Calu3 (cell line): ENCODE results near the gene SH3BP5. TPM values are rescaled to one million over a fixed set of nuclear protein-coding genes. Genes with fewer than 3 reads are reported as not detected.

Source experiments
- BruUV-seq: library from RNA; stranded (reverse); fragments of 400-500 nt; replicated peaks from 2 replicates; lab custom pipeline; 2021; lab: Mats Ljungman, UMichigan
- CTCF ChIA-PET: fragments of 300-600 bp; sonication (Branson Sonifier 250); formaldehyde crosslinking; loops from one replicate; lab custom pipeline; 2022; ENCODE audit warnings: antibody characterized with exemption; lab: Charles Lee
- DNase-seq: peaks from one replicate; pipeline ENCODE4 v3.0.0; 2022
- H3K27ac Mint-ChIP-seq: one replicate; pipeline ENCODE4 v1.8.0; 2022; ENCODE audit warnings: mixed read lengths; ENCODE audit not compliant: unreplicated experiment
- H3K27me3 Mint-ChIP-seq: one replicate; pipeline ENCODE4 v1.8.0; 2022; ENCODE audit warnings: mixed read lengths; ENCODE audit not compliant: unreplicated experiment
- H3K36me3 Mint-ChIP-seq: one replicate; pipeline ENCODE4 v1.8.0; 2022; ENCODE audit warnings: mild to moderate bottlenecking, moderate library complexity, mixed read lengths; ENCODE audit not compliant: insufficient read depth, unreplicated experiment
- H3K4me1 Mint-ChIP-seq: one replicate; pipeline ENCODE4 v1.8.0; 2022; ENCODE audit warnings: mild to moderate bottlenecking, low read depth, mixed read lengths; ENCODE audit not compliant: unreplicated experiment
- H3K4me3 Mint-ChIP-seq: one replicate; pipeline ENCODE4 v1.8.0; 2022; ENCODE audit warnings: mild to moderate bottlenecking, low read depth, moderate library complexity, mixed read lengths; ENCODE audit not compliant: unreplicated experiment
- H3K9me3 Mint-ChIP-seq: one replicate; pipeline ENCODE4 v1.8.0; 2022; ENCODE audit warnings: low read depth, mixed read lengths; ENCODE audit not compliant: unreplicated experiment
- CTCF ChIP-seq: fragments of 200-600 bp; IDR thresholded peaks from one replicate; pipeline ENCODE4 v1.8.0; 2022; ENCODE audit warnings: antibody characterized with exemption; ENCODE audit not compliant: unreplicated experiment
- intact Hi-C: fragments of 100-400 bp; cut with micrococcal nuclease; formaldehyde crosslinking; loops from one replicate; pipeline ENCODE4 v1.10.0; 2022; ENCODE audit not compliant: unreplicated experiment
- total RNA-seq: library from RNA; stranded (reverse); gene quantifications from 2 replicates; pipeline ENCODE4 v1.2.3, GENCODE V29; 2022

Gene SH3BP5
- total RNA-seq, 1 experiment from 2014 or later = 4.0 TPM

- no peak for DNase-seq
- TF ChIP-seq CTCF = no peak
- Mint-ChIP-seq H3K9me3 (no peaks in the 10 kb centered on the region), H3K27me3 (no peaks in the 10 kb centered on the region), H3K36me3 (no peaks in the 10 kb centered on the region), H3K27ac (no peak overlapping the region), H3K4me3 (no peak overlapping the region), H3K4me1 (peaks cover 16% of the 10 kb centered on the region)
- CTCF ChIA-PET = no interaction called here
- intact Hi-C loops = no loop called here
- BruUV-seq = no TSS peak
Observed at GRCh38 chr3:15323063-15323462, 9.3 kb downstream of the SH3BP5 start.

DNA sequence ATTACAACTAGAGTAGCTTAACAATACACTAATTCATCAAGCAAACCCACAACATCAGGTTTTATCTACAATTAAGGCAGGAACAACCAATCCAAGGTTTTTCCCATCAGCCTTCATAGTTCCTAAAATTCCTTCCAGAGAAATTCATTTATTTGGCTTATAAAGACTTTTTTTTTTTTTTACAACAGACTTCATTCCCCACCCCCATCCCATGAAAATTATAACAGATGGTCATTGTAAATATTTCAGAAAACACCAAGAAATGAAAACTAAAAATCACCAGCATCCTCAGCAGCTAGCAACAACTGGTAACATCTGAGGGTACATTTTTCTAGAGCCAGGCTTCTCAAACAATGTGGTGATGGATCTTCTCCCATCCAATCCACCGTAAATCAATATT lies 11.0 kb downstream of the SH3BP5 start:
- H3K27ac Mint-ChIP-seq = no peak overlapping the region
- H3K9me3 Mint-ChIP-seq = no peaks in the 10 kb centered on the region
- no peaks in the 10 kb centered on the region for H3K36me3 Mint-ChIP-seq
- intact Hi-C loops = no loop called here
- no peak for TF ChIP-seq CTCF
- H3K27me3 Mint-ChIP-seq = no peaks in the 10 kb centered on the region
- BruUV-seq = no TSS peak
- CTCF ChIA-PET = no interaction called here
- no peak overlapping the region for H3K4me3 Mint-ChIP-seq
- H3K4me1 Mint-ChIP-seq = peaks cover 8% of the 10 kb centered on the region
- no peak for DNase-seq

DNA sequence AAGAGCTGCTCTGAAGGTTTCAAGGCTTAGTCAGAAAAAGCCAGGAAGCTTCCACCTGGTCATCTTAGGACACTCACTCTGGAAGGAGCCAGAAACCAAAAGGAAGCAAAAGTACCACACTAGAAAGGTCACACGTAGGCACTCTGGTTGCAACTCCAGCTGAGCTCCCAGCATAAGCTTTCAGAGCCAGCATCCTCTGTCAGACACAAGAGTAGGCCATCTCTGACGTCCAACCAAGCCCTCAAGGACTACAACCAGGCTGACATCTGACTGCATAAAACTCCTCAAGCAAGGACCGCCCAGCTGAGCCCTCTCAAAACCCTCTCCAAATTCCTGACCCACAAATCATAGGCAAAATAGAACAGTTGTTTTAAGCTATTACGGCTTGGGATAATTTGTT lies 12.8 kb downstream of the SH3BP5 start:
- BruUV-seq = no TSS peak
- H3K27me3 Mint-ChIP-seq = no peaks in the 10 kb centered on the region
- no peaks in the 10 kb centered on the region for H3K36me3 Mint-ChIP-seq
- no peaks in the 10 kb centered on the region for H3K9me3 Mint-ChIP-seq
- no peak for DNase-seq
- TF ChIP-seq CTCF = no peak
- H3K27ac Mint-ChIP-seq = no peak overlapping the region
- H3K4me3 Mint-ChIP-seq = no peak overlapping the region
- H3K4me1 Mint-ChIP-seq = peaks cover 8% of the 10 kb centered on the region
- CTCF ChIA-PET = no interaction called here
- intact Hi-C loops = no loop called here

GRCh38 chr3:15319136-15319535 lies 13.2 kb downstream of the SH3BP5 start:
- no TSS peak for BruUV-seq
- DNase-seq = no peak
- Mint-ChIP-seq H3K27ac (no peak overlapping the region), H3K9me3 (no peaks in the 10 kb centered on the region), H3K4me1 (peaks cover 8% of the 10 kb centered on the region), H3K4me3 (no peak overlapping the region), H3K27me3 (no peaks in the 10 kb centered on the region), H3K36me3 (no peaks in the 10 kb centered on the region)
- intact Hi-C loops = no loop called here
- CTCF ChIA-PET = no interaction called here
- no peak for TF ChIP-seq CTCF
